GM19193 (cell line): ENCODE data around the gene CP.

Experiments used
- POLR2A ChIP-seq: IDR thresholded peaks from 4 replicates; pipeline ENCODE4 v1.6.1; 2011; ENCODE audit not compliant: insufficient read depth, insufficient read length; ENCODE audit errors: extremely low read depth

Gene CP

GRCh38 chr3:149234671-149235245 is 13.1 kb upstream of the CP start:
- TF ChIP-seq POLR2A, result no peak

DNA sequence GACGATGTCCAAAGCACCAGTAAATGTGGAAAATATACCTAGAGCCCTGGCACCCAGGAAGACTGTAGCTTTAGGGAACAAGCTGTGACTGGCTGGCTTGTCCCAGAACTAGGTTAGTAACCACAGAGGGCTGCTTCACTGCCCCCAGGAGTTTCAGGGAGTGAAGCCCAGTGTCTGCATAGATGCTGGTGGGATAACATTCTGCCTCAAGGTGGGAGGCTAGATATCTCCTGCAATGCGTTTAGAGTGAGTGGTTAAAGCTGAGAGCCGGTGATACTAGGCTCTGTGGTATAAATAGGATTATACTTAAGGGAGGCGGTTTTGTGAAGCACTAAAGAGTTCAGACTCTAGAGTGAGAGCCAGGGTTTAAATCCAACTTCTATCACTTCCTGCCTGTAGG is 11.7 kb upstream of the CP start:
- no peak for TF ChIP-seq POLR2A

- no peak for TF ChIP-seq POLR2A
These were observed 10.2 kb upstream of the CP start for GRCh38 chr3:149231871-149232270.

DNA sequence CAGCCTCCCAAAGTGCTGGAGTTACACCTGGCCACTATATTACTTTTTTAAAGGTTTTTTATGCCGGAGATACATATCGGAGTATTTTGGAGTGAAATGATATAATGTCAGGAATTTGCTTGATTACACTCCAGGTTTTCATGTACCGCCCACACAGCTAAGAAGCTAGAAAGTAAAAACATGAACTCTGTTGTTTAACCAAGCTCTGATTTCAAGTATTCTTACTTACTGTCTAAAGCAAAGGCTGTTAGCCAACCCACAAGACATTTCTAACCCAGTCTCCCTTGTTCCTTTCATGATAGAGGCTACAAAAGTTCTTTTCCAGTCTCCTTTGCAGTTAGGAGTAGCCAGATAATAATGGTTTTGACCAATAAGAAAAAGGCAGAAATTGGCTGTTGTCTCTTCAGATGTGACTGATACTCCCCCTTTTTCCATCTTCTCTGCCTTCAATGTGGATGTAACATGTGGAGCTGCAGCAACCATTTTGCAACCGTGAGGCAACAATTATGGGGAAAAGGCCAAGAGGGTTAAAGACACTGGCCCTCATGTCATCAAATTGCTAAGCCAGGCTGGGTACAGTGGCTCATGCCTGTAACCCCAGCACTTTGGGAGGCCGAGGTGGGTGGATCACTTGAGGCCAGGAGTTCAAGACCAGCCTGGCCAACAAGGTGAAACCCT is 6.1 kb upstream of the CP start:
- no peak for TF ChIP-seq POLR2A

DNA sequence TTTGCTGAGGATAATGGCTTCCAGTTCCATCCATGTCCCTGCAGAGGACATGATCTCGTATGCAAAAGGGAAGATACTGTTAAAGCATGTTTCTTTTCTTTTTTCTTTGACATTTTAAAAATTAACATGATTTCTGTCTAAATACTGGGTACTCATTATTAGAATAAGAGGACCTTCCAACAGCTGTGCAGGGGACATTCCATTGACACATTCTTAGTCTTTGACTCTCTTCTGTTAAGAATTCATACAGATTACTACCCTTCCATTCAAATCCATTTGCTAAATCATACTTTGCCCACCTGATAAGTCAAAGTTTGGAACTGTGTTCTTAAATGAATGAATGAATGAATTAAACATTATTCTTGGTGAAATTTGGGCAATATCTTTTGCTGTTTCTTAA is 5.1 kb upstream of the CP start:
- no peak for TF ChIP-seq POLR2A

DNA sequence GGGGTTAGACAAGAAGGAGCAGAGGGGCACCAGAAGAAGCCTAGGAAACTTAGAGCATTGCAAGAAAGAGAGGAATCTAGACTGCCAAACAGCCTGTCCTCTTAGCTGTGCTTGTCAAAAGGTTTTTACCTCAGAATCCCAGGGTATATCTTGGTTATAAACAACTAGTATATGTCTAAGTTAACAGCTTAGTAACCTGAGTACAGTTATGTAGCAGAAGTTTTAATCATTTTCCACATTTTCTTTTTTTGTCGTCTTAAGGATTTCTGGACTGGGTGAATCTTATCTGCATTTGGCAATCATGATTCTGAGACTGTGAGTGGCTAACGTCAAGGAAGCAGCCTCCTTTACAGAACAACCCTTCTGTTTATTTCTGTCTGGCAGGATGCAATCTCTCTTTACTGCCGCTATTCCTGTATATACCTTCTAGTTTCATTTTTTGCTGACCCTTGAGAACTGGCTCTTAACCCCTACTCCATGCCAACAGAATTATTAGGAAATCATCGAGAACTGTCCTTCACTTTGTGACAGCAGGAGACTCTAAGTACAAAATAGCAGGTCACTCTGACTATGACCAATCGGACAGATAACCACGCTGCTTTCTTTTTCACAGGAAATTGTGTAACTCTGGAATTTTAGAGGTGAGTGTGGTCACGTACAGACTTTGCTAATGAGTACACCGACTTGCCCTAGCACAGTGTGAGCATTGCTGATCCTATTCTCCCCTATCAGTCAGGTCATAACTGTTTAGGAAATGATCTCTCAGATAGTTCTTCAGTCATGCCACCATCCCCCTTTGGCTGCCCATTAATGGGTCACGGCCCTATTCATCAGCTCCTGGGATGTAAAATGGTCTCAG is 3.3 kb upstream of the CP start:
- TF ChIP-seq POLR2A, result no peak

- TF ChIP-seq POLR2A, result no peak
These were observed 1.8 kb upstream of the CP start for GRCh38 chr3:149223461-149223820.

DNA sequence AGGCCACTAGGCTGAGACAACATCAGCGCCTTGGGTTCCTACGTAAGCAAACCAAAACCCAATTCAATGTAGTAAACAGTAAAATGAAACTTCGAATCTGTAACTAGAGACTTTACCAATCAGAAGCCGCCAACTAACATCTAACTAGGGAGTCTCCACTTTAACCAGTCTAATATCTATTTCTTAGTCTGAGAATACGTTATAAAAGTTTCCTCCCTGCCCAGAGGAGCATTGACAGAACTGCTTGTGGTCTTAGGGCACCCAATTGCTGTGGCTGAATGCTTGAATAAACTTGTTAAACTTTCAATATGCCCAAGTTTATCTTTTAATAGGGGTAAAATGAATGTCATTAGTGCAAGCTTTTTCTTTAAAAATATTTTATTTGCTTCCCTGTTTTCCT is 4.3 kb downstream of the CP start:
- no peak for TF ChIP-seq POLR2A

DNA sequence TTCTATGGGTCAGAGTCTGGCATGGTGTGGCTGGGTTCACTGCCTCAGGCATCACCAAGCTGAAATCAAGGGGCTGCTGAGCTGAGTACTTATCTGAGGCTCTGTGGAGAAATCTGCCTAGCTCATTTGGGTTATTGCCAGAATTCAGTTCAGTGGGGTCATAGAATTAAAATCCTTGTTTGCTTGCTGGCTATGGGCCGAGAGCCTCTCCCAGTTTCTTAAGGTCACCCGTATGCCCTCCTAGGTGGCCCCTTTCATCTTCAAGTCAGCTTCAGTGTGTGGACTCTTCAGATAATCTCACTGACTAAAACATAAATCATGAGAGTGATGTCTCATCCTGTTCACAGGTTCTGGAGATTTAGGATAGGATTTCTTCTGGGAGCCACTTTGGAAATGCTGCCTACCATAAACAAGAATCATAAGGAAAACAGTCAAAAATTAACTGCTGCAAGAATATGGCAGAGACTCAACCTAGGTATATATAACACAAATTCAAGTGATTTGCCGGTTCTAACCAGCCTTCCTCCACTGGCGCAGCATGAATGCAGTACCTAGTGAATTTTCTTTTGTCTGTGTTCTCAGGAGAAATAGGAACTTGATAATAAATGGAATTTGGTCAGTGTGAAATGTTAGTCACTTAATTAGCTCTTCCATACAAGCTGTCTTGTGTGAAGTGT is 5.3 kb downstream of the CP start:
- TF ChIP-seq POLR2A, result no peak

DNA sequence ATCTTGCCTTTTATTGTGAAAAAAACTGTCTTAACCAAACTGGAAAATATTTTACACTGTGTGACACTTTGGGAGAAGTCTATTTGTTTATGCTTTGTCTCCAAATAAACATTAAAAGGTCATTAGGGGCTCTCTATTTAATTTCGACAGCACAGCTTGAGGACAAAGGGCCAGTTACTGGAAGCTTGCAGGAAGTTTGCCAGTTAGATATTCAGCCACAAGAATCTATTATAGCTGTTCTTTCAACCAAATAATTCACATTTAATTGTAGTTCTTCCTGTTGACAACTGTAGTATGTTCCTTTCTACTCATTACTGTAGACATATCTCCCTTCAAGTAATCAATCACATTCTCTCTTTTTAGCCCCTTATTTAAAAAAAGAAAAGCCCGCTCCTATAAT is 6.1 kb downstream of the CP start:
- no peak for TF ChIP-seq POLR2A

DNA sequence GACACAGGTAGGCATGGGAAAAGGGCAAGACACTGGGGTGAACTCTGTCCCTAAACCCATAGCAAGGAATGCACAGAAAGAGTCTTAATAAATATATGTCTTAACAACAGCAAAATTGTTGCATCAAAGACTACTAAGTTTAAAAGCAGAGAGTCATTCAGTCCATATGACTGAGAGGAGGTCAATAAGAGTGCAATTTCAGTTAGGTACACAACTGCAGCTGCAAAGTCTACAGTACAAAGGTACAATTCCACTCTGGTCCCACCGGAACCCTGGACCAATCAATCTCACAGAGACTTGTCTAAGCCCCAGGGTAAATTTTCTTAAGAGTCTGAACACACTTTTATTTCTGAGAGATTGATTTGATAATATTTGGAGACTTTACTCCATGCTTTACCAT is 6.9 kb downstream of the CP start:
- TF ChIP-seq POLR2A, result no peak

DNA sequence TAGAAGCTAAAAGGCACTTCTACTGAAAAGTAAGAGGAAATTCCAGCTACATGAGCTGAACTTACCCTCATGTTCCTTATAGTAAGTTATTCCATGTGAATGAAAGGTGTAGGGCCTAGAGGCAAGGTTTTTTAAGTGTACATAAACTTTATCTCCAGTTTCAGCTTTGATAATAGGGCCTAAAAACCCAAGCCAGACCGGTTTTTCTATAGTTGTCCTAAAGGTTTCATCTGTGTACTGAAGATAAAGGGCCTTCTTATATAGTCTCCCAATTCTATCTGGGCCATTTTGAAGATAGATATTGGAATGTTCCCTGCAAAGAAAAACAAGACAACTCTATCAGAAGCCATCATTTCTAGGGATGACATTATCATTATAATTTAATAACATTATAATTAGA is 9.2 kb downstream of the CP start:
- TF ChIP-seq POLR2A, result no peak

GRCh38 chr3:149209431-149209830 is 12.2 kb downstream of the CP start:
- TF ChIP-seq POLR2A, result no peak

GRCh38 chr3:149207475-149207874 is 14.2 kb downstream of the CP start:
- no peak for TF ChIP-seq POLR2A

DNA sequence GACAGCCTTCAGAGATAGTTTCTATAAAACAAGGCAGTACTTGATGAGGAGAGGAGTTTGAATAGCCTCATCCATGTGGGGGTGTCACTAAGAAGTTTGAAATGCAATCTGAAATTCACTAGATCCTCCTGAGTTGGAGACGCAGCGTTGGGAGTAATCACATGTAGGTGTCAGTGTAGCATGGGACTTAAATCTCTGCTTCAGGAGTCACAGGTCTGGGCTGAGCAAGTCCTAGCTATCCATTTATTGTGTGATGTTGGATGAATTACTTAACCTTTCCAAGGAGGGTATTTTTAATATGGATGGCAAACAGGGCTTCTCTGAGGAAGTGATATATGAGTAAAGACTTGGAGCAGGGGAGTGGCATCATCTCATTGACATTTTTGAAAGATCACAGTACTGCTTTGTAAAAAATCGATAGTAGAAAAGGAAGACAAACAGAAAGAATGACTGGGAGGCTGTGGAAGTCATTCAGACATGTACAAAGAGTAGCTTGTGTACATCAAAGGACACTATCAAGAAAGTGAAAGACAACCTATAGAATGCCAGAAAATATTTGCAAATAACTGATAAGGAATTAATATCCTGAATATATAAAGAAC is 17.1 kb downstream of the CP start:
- no peak for TF ChIP-seq POLR2A
